Posterior vena cava (tissue), 2 donors: Measurements from ENCODE around the gene ECHS1. TPM values are rescaled to one million over a fixed set of nuclear protein-coding genes. Genes with fewer than 3 reads are reported as not detected.
"Not testable (repeated sequence)": the region's sequence is repeated elsewhere in the genome, so short reads cannot be mapped to it uniquely, and the experiment has no call there.

Experiments
- DNase-seq: peaks from one replicate; pipeline ENCODE4 v3.0.0-alpha.2; 2020; ENCODE audit warnings: low spot score
- intact Hi-C, 2 donors: fragments of 100-400 bp; cut with DNase I; formaldehyde crosslinking; loops; one replicate each; pipeline versions ENCODE4 v1.14.1 to v1.14.2; 2022 to 2023
- total RNA-seq, 2 donors: library from RNA; stranded (reverse); fragmentation: NEBNext Ultra II Directional; extraction: Animal tissue kit (Norgen Biotek cat#: 25700); gene quantifications; one replicate each; pipeline ENCODE4 v1.2.1, GENCODE V29; 2021
- donor health status: DM: yes; HTN: yes; CAD: no.
- donor health status: DM: yes; HTN: yes; CAD: no.

Gene ECHS1
- total RNA-seq, 2 donors from 2014 or later, result 38.8 to 47.3 TPM

- DNase-seq, result peak; percentile 69
- intact Hi-C loops, result no loop called here
Measured at GRCh38 chr10:133401500-133401899, 28.3 kb upstream of the ECHS1 start.

GRCh38 chr10:133400624-133401424, 27.7 kb upstream of the ECHS1 start:
- intact Hi-C loops, result no loop called here
- peak; percentile 42 for DNase-seq

- peak; percentile 68 for DNase-seq
- intact Hi-C loops, result no loop called here
Measured at GRCh38 chr10:133399123-133399601, 26.0 kb upstream of the ECHS1 start.

GRCh38 chr10:133397938-133398337, 24.8 kb upstream of the ECHS1 start:
- intact Hi-C loops, result no loop called here
- DNase-seq, result no peak

- intact Hi-C loops, result no loop called here
- peak; percentile 63 for DNase-seq
Measured at GRCh38 chr10:133396035-133396624, 23.0 kb upstream of the ECHS1 start.

GRCh38 chr10:133394801-133395221, 21.7 kb upstream of the ECHS1 start:
- intact Hi-C loops, result no loop called here
- peak; percentile 81 for DNase-seq

GRCh38 chr10:133394064-133394663, 21.0 kb upstream of the ECHS1 start, which contains the start of gene MTG1:
Gene MTG1, plus strand, starts transcription at chr10:133394157. Its CDS starts 64 bp downstream, at chr10:133394221.
- intact Hi-C loops, result no loop called here
- peak; percentile 98 for DNase-seq

GRCh38 chr10:133393401-133394063, 20.4 kb upstream of the ECHS1 start:
- intact Hi-C loops, result no loop called here
- peak; percentile 57 for DNase-seq

GRCh38 chr10:133391761-133392518, 18.8 kb upstream of the ECHS1 start:
- intact Hi-C loops, result no loop called here
- peak; percentile 58 for DNase-seq

GRCh38 chr10:133391249-133391635, 18.1 kb upstream of the ECHS1 start:
- peak; percentile 48 for DNase-seq
- intact Hi-C loops, result no loop called here

- intact Hi-C loops, result no loop called here
- peak; percentile 42 for DNase-seq
Measured at GRCh38 chr10:133390597-133391248, 17.6 kb upstream of the ECHS1 start.

GRCh38 chr10:133388973-133389818, 16.0 kb upstream of the ECHS1 start:
- peak; percentile 78 for DNase-seq

GRCh38 chr10:133388236-133388972, 15.2 kb upstream of the ECHS1 start:
- DNase-seq, result peak; percentile 74
- intact Hi-C loops, result no loop called here

More at GRCh38 chr10:133388973-133389818, 16.0 kb upstream of the ECHS1 start:
- intact Hi-C loops, result no loop called here

GRCh38 chr10:133386951-133387350, 13.8 kb upstream of the ECHS1 start:
- intact Hi-C loops, result not testable (repeated sequence)
- peak; percentile 11 for DNase-seq

- intact Hi-C loops, result no loop called here
- DNase-seq, result peak; percentile 29
Measured at GRCh38 chr10:133385214-133385613, 12.1 kb upstream of the ECHS1 start.

GRCh38 chr10:133384071-133384470, 10.9 kb upstream of the ECHS1 start:
- peak; percentile 69 for DNase-seq

GRCh38 chr10:133383551-133383950, 10.4 kb upstream of the ECHS1 start:
- no peak for DNase-seq

More at GRCh38 chr10:133384071-133384470, 10.9 kb upstream of the ECHS1 start:
- intact Hi-C loops, result no loop called here

More at GRCh38 chr10:133383551-133383950, 10.4 kb upstream of the ECHS1 start:
- intact Hi-C loops, result no loop called here
